SU-DHL-6 (cell line): ENCODE results near the gene GLIS2.

ENCODE experiments used
- EZH2phosphoT487 ChIP-seq: fragments of 200-600 bp; sonication (generic), shearing (Covaris generic); conservative IDR thresholded peaks from 2 replicates; pipeline ENCODE4 v1.6.1; 2018; ENCODE audit warnings: mild to moderate bottlenecking, antibody characterized with exemption, low read length, moderate library complexity, mixed read lengths
- TF ChIP-seq, protein P1 (sequence below): fragments of 200-600 bp; sonication (generic); IDR thresholded peaks from one replicate; pipeline ENCODE4 v1.5.1; 2017; ENCODE audit warnings: antibody characterized with exemption, mild to moderate bottlenecking, low read length, moderate library complexity; ENCODE audit not compliant: insufficient read depth, poor library complexity, severe bottlenecking

DNA sequence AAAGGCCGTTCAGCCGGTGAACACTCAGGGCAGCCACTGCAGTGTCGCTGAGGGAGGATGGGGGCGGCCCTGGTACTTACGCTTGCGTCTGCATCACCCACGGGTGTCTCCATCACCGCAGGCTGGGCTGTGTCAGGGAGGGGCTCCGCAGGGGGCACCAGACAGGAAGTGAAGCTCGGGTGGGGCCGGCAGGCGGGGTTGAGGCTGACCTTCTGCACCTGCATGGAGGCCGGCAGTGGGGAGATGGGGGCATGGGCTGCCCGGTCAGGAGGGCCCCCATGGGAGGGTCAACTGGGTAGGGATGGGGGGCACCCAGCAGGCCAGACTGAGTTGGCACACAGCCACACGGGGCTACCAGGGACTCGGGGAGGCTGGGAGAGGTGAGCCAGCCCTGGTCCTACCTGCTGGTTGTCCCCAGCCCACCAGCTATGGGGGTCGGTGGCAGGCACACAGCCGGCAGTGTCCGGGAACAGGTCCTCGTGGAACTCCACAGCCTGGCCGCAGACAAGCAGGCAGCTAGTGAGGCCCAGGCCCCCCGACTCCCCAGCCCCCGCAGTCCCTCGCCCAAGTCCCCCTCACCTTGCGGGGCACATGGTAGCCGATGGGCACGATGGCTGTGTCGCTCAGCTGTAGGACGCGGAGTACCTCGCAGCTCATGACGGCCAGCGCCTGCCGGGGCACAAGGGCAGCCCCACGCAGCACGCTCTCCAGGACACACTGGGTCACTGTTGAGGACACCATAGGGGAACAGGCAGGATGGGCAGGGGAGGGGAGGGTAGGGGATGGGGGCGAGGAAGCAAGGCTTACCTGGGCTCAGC lies 48.5 kb downstream of the GLIS2 start:
- TF ChIP-seq, protein P1, sequence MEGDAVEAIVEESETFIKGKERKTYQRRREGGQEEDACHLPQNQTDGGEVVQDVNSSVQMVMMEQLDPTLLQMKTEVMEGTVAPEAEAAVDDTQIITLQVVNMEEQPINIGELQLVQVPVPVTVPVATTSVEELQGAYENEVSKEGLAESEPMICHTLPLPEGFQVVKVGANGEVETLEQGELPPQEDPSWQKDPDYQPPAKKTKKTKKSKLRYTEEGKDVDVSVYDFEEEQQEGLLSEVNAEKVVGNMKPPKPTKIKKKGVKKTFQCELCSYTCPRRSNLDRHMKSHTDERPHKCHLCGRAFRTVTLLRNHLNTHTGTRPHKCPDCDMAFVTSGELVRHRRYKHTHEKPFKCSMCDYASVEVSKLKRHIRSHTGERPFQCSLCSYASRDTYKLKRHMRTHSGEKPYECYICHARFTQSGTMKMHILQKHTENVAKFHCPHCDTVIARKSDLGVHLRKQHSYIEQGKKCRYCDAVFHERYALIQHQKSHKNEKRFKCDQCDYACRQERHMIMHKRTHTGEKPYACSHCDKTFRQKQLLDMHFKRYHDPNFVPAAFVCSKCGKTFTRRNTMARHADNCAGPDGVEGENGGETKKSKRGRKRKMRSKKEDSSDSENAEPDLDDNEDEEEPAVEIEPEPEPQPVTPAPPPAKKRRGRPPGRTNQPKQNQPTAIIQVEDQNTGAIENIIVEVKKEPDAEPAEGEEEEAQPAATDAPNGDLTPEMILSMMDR, result no peak
- TF ChIP-seq EZH2phosphoT487, result no peak
